Measurements from ENCODE around the gene GMPR.

GMPR gene

GRCh38 chr6:16236009-16236501 is 2.3 kb upstream of the GMPR start:
- no peak for DNase-seq (ENCODE audit: low read depth)
- TF ChIP-seq CTCF (conservative IDR thresholded peaks at IDR 0.05; ENCODE audit: low read depth, low read length): no peak

GRCh38 chr6:16236631-16237199 is 1.7 kb upstream of the GMPR start:
- peak; percentile 83 for DNase-seq (ENCODE audit: low read depth)
- TF ChIP-seq CTCF (conservative IDR thresholded peaks at IDR 0.05; ENCODE audit: low read depth, low read length): no peak
- peak overlapping the region; percentile 33 for H3K4me3 ChIP-seq (ENCODE audit: low read depth, low read length)

More at GRCh38 chr6:16236009-16236501, 2.3 kb upstream of the GMPR start:
- H3K4me3 ChIP-seq (ENCODE audit: low read depth, low read length): peak overlapping the region; percentile 33

- no peak overlapping the region for H3K4me3 ChIP-seq (ENCODE audit: low read depth, low read length)
- no peak for TF ChIP-seq CTCF (conservative IDR thresholded peaks at IDR 0.05; ENCODE audit: low read depth, low read length)
- DNase-seq (ENCODE audit: low read depth): no peak
Measured at GRCh38 chr6:16237242-16237641, 1.1 kb upstream of the GMPR start.

- peak; percentile 39 for TF ChIP-seq CTCF (conservative IDR thresholded peaks at IDR 0.05; ENCODE audit: low read depth, low read length)
- peak overlapping the region; percentile 68 for H3K4me3 ChIP-seq (ENCODE audit: low read depth, low read length)
- DNase-seq (ENCODE audit: low read depth): peak; percentile 52
Measured at GRCh38 chr6:16238963-16239797, 793 bp downstream of the GMPR start.

GRCh38 chr6:16239798-16240123 is 1.4 kb downstream of the GMPR start:
- DNase-seq (ENCODE audit: low read depth): no peak
- H3K4me3 ChIP-seq (ENCODE audit: low read depth, low read length): no peak overlapping the region
- no peak for TF ChIP-seq CTCF (conservative IDR thresholded peaks at IDR 0.05; ENCODE audit: low read depth, low read length)

GRCh38 chr6:16240589-16241320 is 2.4 kb downstream of the GMPR start:
- H3K4me3 ChIP-seq (ENCODE audit: low read depth, low read length): no peak overlapping the region
- DNase-seq (ENCODE audit: low read depth): no peak
- TF ChIP-seq CTCF (conservative IDR thresholded peaks at IDR 0.05; ENCODE audit: low read depth, low read length): no peak

All from choroid plexus epithelial cell (primary cell).